ENCODE measurements around the gene UNC80. TPM values are rescaled to one million over a fixed set of nuclear protein-coding genes. Genes with fewer than 3 reads are reported as not detected.

Gene UNC80
- total and polyA plus RNA-seq, 2 of the 13 experiments (the other 11 are each of a cell fraction or from before 2014, with no cell fraction given) = not detected

GRCh38 chr2:209741953-209742352, 29.7 kb upstream of the UNC80 start:
- POLR2A ChIA-PET = no interaction called here
- Histone ChIP-seq H3K9ac (ENCODE audit: insufficient read depth, low read depth, low read length) (no peak overlapping the region), H3K9me3 (ENCODE audit: low read length) (no peaks in the 10 kb centered on the region), H3K27me3 (ENCODE audit: control insufficient read depth in 1 of 2, insufficient read depth in 2 of 2, low read length in 2 of 2) (no peaks in the 10 kb centered on the region), H3K4me1 (ENCODE audit: insufficient read depth, low read length) (no peaks in the 10 kb centered on the region), H4K20me1 (ENCODE audit: insufficient read depth, low read length) (no peaks in the 10 kb centered on the region), H3K27ac (ENCODE audit: extremely low read length, insufficient read depth, low read length) (no peak overlapping the region), H3K4me2 (ENCODE audit: low read depth, low read length) (no peak overlapping the region), H3K4me3 (replicated peaks in 1 of 3; ENCODE audit: insufficient read depth in 1 of 3, low read depth in 2 of 3, low read length in 3 of 3) (no peak overlapping the region), H3K79me2 (ENCODE audit: insufficient read depth, low read length) (no peaks in the 10 kb centered on the region), H2AFZ (ENCODE audit: low read length) (no peak overlapping the region), H3K36me3 (replicated peaks in 1 of 2; ENCODE audit: control insufficient read depth in 1 of 2, insufficient read depth in 2 of 2, low read length in 2 of 2) (no peaks in the 10 kb centered on the region)
- FAIRE-seq = no peak
- intact Hi-C loops (cut with micrococcal nuclease; ENCODE audit: unreplicated experiment) = no loop called here
- CTCF ChIA-PET (ENCODE audit: low intra/inter-chr PET ratio, low total read pairs) = no interaction called here
- no TSS peak for BruUV-seq (replicated peaks)
- no peak for ATAC-seq
- DNase-seq (ENCODE audit: low spot score) = no peak
- in situ Hi-C loops (cut with HindIII; ENCODE audit: extremely low pct_ligation_motif_present, low pct_unique_long_range_greater_than_20kb) = no loop called here
- 0% methylated on average over 1 of the region's 1 CpG for WGBS (ENCODE audit: low lambda C conversion rate)
- TF ChIP-seq SCMH1 (CRISPR knock-in tag; IDR thresholded peaks at IDR 0.05; ENCODE audit: borderline replicate concordance) (no peak), HDAC6 (IDR thresholded peaks at IDR 0.05; ENCODE audit: low read depth, low read length) (no peak), NBN (conservative IDR thresholded peaks at IDR 0.05) (no peak), KDM5A (IDR thresholded peaks at IDR 0.05; ENCODE audit: borderline replicate concordance, low read length) (no peak)

DNA sequence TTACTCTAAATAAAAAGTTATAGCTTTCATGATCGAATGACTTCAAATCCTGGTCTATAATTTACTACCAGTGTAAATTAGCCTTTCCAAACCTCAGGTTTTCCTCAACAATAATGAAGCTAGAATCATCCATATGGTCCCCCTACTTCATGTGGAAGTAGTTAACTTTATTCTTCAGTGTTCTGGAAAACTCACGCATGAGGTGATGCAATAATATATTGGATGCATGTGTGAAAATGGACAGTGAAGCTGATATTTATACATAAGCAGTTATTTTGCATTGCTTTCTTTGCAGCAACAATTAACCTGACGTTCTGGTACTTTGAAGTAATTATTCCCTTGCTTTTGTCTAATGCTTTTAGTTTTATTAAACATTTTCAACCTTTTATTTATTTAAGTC, 18.6 kb upstream of the UNC80 start:
- BruUV-seq (replicated peaks) = no TSS peak
- H3K27ac ChIP-seq (ENCODE audit: extremely low read length, insufficient read depth, low read length) = no peak overlapping the region
- ATAC-seq = no peak
- no peak overlapping the region for H2AFZ ChIP-seq (ENCODE audit: low read length)
- ChIA-PET POLR2A (no interaction called here), CTCF (ENCODE audit: low intra/inter-chr PET ratio, low total read pairs) (no interaction called here)
- in situ Hi-C loops (cut with HindIII; ENCODE audit: extremely low pct_ligation_motif_present, low pct_unique_long_range_greater_than_20kb) (no loop called here), intact Hi-C loops (cut with micrococcal nuclease; ENCODE audit: unreplicated experiment) (no loop called here)
- H3K79me2 ChIP-seq (ENCODE audit: insufficient read depth, low read length) = no peaks in the 10 kb centered on the region
- no peaks in the 10 kb centered on the region for H3K9me3 ChIP-seq (ENCODE audit: low read length)
- 3% methylated on average over 3 of the region's 3 CpGs for WGBS (ENCODE audit: low lambda C conversion rate)
- no peaks in the 10 kb centered on the region for H3K36me3 ChIP-seq (replicated peaks in 1 of 2; ENCODE audit: control insufficient read depth in 1 of 2, insufficient read depth in 2 of 2, low read length in 2 of 2)
- H3K4me1 ChIP-seq (ENCODE audit: insufficient read depth, low read length) = no peaks in the 10 kb centered on the region
- no peak for TF ChIP-seq ZNF160 (CRISPR knock-in tag; IDR thresholded peaks at IDR 0.05)
- TF ChIP-seq ZNF253 (CRISPR knock-in tag; IDR thresholded peaks at IDR 0.05; ENCODE audit: borderline replicate concordance) = no peak
- peak; percentile 69; the same call in 1 of the 2 replicates for TF ChIP-seq CEBPB (IDR thresholded peaks at IDR 0.05; ENCODE audit: borderline replicate concordance, low read depth, low read length)
- no peaks in the 10 kb centered on the region for H3K27me3 ChIP-seq (ENCODE audit: control insufficient read depth in 1 of 2, insufficient read depth in 2 of 2, low read length in 2 of 2)
- no peak overlapping the region for H3K4me3 ChIP-seq (replicated peaks in 1 of 3; ENCODE audit: insufficient read depth in 1 of 3, low read depth in 2 of 3, low read length in 3 of 3)
- no peak for FAIRE-seq
- H3K9ac ChIP-seq (ENCODE audit: insufficient read depth, low read depth, low read length) = no peak overlapping the region
- no peaks in the 10 kb centered on the region for H4K20me1 ChIP-seq (ENCODE audit: insufficient read depth, low read length)
- no peak overlapping the region for H3K4me2 ChIP-seq (ENCODE audit: low read depth, low read length)
- DNase-seq (ENCODE audit: low spot score) = no peak
